C4-2B (cell line): ENCODE data around the gene ANKRD12.

Experiments
- CTCF ChIP-seq: fragments of 450-650 bp; conservative IDR thresholded peaks from 2 replicates; pipeline ENCODE4 v1.5.1; 2017; ENCODE audit warnings: mild to moderate bottlenecking
- ZFX ChIP-seq: fragments of 450-650 bp; IDR thresholded peaks from 2 replicates; pipeline ENCODE4 v1.6.1; 2017

- TF ChIP-seq CTCF (peak; percentile 65), ZFX (no peak)
Measured at GRCh38 chr18:9334329-9334972, 197.9 kb downstream of the ANKRD12 start, which contains the start of gene TWSG1.
